Neural progenitor cell (in vitro differentiated cells): Measurements from ENCODE around the gene BCHE. TPM values are rescaled to one million over a fixed set of nuclear protein-coding genes. Genes with fewer than 3 reads are reported as not detected.

ENCODE experiments used
- DNase-seq: peaks from one replicate; pipeline ENCODE4 v3.0.0-alpha.2; 2016; ENCODE audit warnings: low spot score
- H2AFZ ChIP-seq: fragments of 200-600 bp; sonication (generic); replicated peaks from 2 replicates; pipeline ENCODE4 v1.6.1; 2016; ENCODE audit warnings: antibody characterized with exemption
- H3F3A ChIP-seq: fragments of 200-600 bp; sonication (generic); 2 replicates; pipeline ENCODE4 v1.6.1; 2016; ENCODE audit warnings: antibody characterized with exemption, low read depth
- H3K27ac ChIP-seq: fragments of 200-600 bp; sonication (generic); 2 replicates; pipeline ENCODE4 v1.5.1; 2016; ENCODE audit warnings: mild to moderate bottlenecking
- H3K27me3 ChIP-seq: fragments of 200-600 bp; sonication (generic); 2 replicates; pipeline ENCODE4 v1.6.1; 2016; ENCODE audit warnings: mild to moderate bottlenecking, moderate library complexity
- H3K36me3 ChIP-seq: fragments of 200-600 bp; sonication (generic); 2 replicates; pipeline ENCODE4 v1.5.1; 2016
- H3K4me1 ChIP-seq: fragments of 200-600 bp; sonication (generic); 2 replicates; pipeline ENCODE4 v1.6.1; 2016; ENCODE audit warnings: mixed run types
- H3K4me2 ChIP-seq: fragments of 200-600 bp; sonication (generic); 2 replicates; pipeline ENCODE4 v1.6.1; 2016
- H3K4me3 ChIP-seq: fragments of 200-600 bp; sonication (generic); 2 replicates; pipeline ENCODE4 v1.5.1; 2016
- H3K79me2 ChIP-seq: fragments of 200-600 bp; sonication (generic); 2 replicates; pipeline ENCODE4 v1.6.1; 2016; ENCODE audit warnings: low read depth
- H3K9ac ChIP-seq: fragments of 200-600 bp; sonication (generic); 2 replicates; pipeline ENCODE4 v1.6.1; 2016
- H3K9me3 ChIP-seq: fragments of 200-600 bp; sonication (generic); 2 replicates; pipeline ENCODE4 v1.5.1; 2016; ENCODE audit warnings: low read depth
- H4K20me1 ChIP-seq: fragments of 200-600 bp; sonication (generic); 2 replicates; pipeline ENCODE4 v1.6.1; 2016; ENCODE audit warnings: low read depth
- H3K27ac Mint-ChIP-seq: 3 replicates; pipeline ENCODE4 v1.8.0; 2021; ENCODE audit warnings: mixed read lengths
- H3K27me3 Mint-ChIP-seq: 2 replicates; pipeline ENCODE4 v1.8.0; 2022; ENCODE audit warnings: low read depth, mild to moderate bottlenecking, inconsistent platforms, moderate library complexity, mixed read lengths; ENCODE audit not compliant: insufficient read depth
- H3K36me3 Mint-ChIP-seq: 3 replicates; pipeline ENCODE4 v1.8.0; 2021; ENCODE audit warnings: mixed read lengths
- H3K4me1 Mint-ChIP-seq: 3 replicates; pipeline ENCODE4 v1.8.0; 2021; ENCODE audit warnings: mixed read lengths
- H3K4me3 Mint-ChIP-seq: 3 replicates; pipeline ENCODE4 v1.8.0; 2021; ENCODE audit warnings: mild to moderate bottlenecking, moderate library complexity, mixed read lengths
- H3K9me3 Mint-ChIP-seq: 3 replicates; pipeline ENCODE4 v1.8.0; 2020; ENCODE audit warnings: mixed read lengths
- EZH2 ChIP-seq: fragments of 200-600 bp; sonication (generic); IDR thresholded peaks from 2 replicates; pipeline ENCODE4 v1.6.1; 2017; ENCODE audit warnings: antibody characterized with exemption, mild to moderate bottlenecking, moderate library complexity
- EZH2phosphoT487 ChIP-seq: fragments of 200-600 bp; sonication (generic); IDR thresholded peaks from 2 replicates; pipeline ENCODE4 v1.6.1; 2017; ENCODE audit warnings: antibody characterized with exemption
- total RNA-seq: library from RNA; depleted of rRNA; stranded (reverse); fragments of >200 nt; gene quantifications from 2 replicates; pipeline ENCODE4 v1.2.3, GENCODE V29; 2015; ENCODE audit warnings: low replicate concordance
- TF ChIP-seq, protein P1 (sequence below): fragments of 200-600 bp; sonication (generic); IDR thresholded peaks from 2 replicates; pipeline ENCODE4 v1.5.1; 2017; ENCODE audit warnings: antibody characterized with exemption, mild to moderate bottlenecking

The BCHE gene
- total RNA-seq, 1 donor from 2014 or later: 15.2 TPM

DNA sequence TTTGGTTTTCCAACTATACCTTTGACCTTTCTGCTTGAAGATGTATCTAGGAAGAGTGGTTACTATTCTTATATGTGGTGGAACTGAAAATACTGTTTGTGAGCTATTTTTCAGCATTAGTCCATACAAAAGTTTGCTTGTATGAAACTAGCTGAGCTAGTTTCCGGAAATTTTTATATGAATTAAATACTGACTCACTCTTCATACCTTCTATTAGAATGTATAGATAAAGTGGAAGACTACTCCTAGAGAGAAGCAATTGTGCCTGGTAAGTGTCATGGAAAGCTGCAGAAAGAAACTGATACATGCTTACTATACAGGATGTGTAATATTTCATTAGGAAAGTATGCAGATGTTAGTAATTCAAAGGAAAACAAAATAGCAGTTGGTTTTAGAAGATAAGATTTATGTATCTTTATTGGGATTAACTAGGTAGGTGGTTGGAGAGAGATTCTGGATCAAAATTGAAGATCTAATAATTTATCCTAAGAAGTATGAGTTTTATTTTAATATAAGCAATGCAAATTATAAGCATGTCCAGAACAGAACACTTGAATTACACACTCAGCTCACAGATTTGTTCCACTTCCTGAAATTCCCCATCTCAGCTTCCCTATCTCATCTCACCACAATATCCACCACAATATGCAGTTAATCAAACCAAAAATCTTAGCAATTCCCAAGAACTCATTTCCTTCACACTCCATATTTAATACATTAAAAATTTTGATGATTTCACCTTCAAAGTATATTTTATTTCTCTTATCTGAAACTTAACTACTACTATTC is 82.8 kb downstream of the BCHE start:
- H3K27me3 ChIP-seq: no peaks in the 10 kb centered on the region
- no peaks in the 10 kb centered on the region for H3K79me2 ChIP-seq
- H3K27me3 Mint-ChIP-seq: peaks cover 2% of the 10 kb centered on the region
- DNase-seq: no peak
- no peak overlapping the region for H3K27ac ChIP-seq
- no peaks in the 10 kb centered on the region for H3K4me1 ChIP-seq
- H3K27ac Mint-ChIP-seq: no peak overlapping the region
- H3K36me3 Mint-ChIP-seq: no peaks in the 10 kb centered on the region
- H3K9me3 Mint-ChIP-seq: no peaks in the 10 kb centered on the region
- H4K20me1 ChIP-seq: no peaks in the 10 kb centered on the region
- H3K4me1 Mint-ChIP-seq: no peaks in the 10 kb centered on the region
- no peaks in the 10 kb centered on the region for H3K9me3 ChIP-seq
- no peaks in the 10 kb centered on the region for H3K36me3 ChIP-seq
- H3K4me2 ChIP-seq: no peak overlapping the region
- TF ChIP-seq EZH2 (no peak), EZH2phosphoT487 (no peak)
- TF ChIP-seq, protein P1, sequence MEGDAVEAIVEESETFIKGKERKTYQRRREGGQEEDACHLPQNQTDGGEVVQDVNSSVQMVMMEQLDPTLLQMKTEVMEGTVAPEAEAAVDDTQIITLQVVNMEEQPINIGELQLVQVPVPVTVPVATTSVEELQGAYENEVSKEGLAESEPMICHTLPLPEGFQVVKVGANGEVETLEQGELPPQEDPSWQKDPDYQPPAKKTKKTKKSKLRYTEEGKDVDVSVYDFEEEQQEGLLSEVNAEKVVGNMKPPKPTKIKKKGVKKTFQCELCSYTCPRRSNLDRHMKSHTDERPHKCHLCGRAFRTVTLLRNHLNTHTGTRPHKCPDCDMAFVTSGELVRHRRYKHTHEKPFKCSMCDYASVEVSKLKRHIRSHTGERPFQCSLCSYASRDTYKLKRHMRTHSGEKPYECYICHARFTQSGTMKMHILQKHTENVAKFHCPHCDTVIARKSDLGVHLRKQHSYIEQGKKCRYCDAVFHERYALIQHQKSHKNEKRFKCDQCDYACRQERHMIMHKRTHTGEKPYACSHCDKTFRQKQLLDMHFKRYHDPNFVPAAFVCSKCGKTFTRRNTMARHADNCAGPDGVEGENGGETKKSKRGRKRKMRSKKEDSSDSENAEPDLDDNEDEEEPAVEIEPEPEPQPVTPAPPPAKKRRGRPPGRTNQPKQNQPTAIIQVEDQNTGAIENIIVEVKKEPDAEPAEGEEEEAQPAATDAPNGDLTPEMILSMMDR: no peak
- no peak overlapping the region for H3K4me3 Mint-ChIP-seq
- H3K4me3 ChIP-seq: no peak overlapping the region
- H3K9ac ChIP-seq: no peak overlapping the region
- no peaks in the 10 kb centered on the region for H3F3A ChIP-seq
- H2AFZ ChIP-seq: no peak overlapping the region

DNA sequence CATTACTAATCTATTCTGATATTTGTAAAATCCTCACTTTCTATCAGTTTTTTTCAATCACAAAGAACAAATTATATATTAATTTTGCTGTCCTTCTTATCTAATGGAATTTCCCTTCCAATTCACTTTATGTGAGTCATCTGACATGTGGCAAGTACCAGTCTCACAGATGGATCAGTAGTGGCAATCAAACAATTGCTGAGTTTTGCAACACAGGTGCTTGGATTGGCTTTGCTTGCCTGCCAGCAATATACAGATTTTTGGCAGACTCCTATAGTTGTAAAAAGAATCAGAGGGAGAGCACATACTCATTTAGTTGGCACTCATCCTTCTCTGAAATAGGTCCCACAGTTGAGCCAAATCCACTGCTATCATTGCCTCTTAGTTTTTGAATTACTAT is 83.7 kb downstream of the BCHE start:
- Mint-ChIP-seq H3K4me1 (no peaks in the 10 kb centered on the region), H3K27me3 (peaks cover 2% of the 10 kb centered on the region), H3K36me3 (no peaks in the 10 kb centered on the region), H3K4me3 (no peak overlapping the region), H3K27ac (no peak overlapping the region), H3K9me3 (no peaks in the 10 kb centered on the region)
- TF ChIP-seq, protein P1: no peak
- TF ChIP-seq EZH2 (no peak), EZH2phosphoT487 (no peak)
- H2AFZ ChIP-seq: no peak overlapping the region
- H4K20me1 ChIP-seq: no peaks in the 10 kb centered on the region
- H3K4me2 ChIP-seq: no peak overlapping the region
- H3K79me2 ChIP-seq: no peaks in the 10 kb centered on the region
- no peak for DNase-seq
- H3K9me3 ChIP-seq: no peaks in the 10 kb centered on the region
- no peak overlapping the region for H3K9ac ChIP-seq
- no peak overlapping the region for H3K27ac ChIP-seq
- H3K4me1 ChIP-seq: no peaks in the 10 kb centered on the region
- H3K36me3 ChIP-seq: no peaks in the 10 kb centered on the region
- H3K4me3 ChIP-seq: no peak overlapping the region
- H3F3A ChIP-seq: no peaks in the 10 kb centered on the region
- no peaks in the 10 kb centered on the region for H3K27me3 ChIP-seq

DNA sequence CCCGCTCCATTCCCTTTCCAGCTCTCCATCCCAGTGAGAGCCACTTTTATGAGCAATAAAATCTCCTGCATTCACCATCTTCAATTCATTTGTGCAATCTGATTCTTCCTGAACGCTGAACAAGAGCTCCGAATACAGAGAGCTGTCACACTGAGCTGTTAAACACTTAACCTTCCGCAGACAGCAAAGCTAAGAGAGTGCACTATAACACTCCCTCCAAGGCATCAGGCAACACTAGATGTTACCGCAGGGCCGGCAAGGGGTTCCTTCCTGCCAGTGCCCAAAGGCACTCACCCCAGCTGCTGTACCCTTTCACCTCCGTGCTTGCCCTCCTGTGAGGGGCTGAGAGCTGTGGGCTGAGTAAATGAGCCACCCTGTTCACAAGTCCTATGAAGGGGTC is 85.6 kb downstream of the BCHE start:
- peaks cover 2% of the 10 kb centered on the region for H3K27me3 Mint-ChIP-seq
- Histone ChIP-seq H4K20me1 (no peaks in the 10 kb centered on the region), H3K27me3 (no peaks in the 10 kb centered on the region), H3K36me3 (no peaks in the 10 kb centered on the region), H3K27ac (no peak overlapping the region), H3K9me3 (no peaks in the 10 kb centered on the region), H3K4me1 (no peaks in the 10 kb centered on the region), H3K4me2 (no peak overlapping the region), H3K4me3 (no peak overlapping the region), H2AFZ (peak overlapping the region; percentile 76), H3K9ac (no peak overlapping the region), H3K79me2 (no peaks in the 10 kb centered on the region), H3F3A (no peaks in the 10 kb centered on the region)
- no peaks in the 10 kb centered on the region for H3K4me1 Mint-ChIP-seq
- no peak for DNase-seq
- H3K4me3 Mint-ChIP-seq: no peak overlapping the region
- H3K27ac Mint-ChIP-seq: no peak overlapping the region
- TF ChIP-seq EZH2phosphoT487 (no peak), EZH2 (no peak)
- H3K36me3 Mint-ChIP-seq: no peaks in the 10 kb centered on the region
- no peaks in the 10 kb centered on the region for H3K9me3 Mint-ChIP-seq

DNA sequence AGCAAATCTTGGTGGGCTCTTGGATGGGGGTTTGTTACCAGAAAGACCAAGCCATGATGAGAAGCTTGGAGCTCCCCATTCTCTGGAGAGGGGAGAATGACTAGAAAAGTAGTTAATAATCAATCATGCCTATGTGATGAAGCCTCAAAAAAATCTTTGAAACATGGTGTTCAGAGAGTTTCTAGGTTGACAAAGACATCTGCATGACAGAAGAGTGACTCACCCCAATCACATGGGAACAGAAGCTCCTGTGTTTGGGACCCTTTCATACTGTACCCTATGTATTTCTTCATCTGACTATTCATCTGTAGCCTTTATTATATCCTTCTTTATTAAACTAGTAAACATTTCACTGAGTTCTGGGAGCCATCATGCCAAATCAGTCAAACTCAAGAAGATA is 87.4 kb downstream of the BCHE start:
- no peaks in the 10 kb centered on the region for H3K9me3 ChIP-seq
- no peak overlapping the region for H3K27ac ChIP-seq
- no peaks in the 10 kb centered on the region for H3K9me3 Mint-ChIP-seq
- no peaks in the 10 kb centered on the region for H3K79me2 ChIP-seq
- H3F3A ChIP-seq: no peaks in the 10 kb centered on the region
- no peaks in the 10 kb centered on the region for H3K4me1 ChIP-seq
- TF ChIP-seq EZH2phosphoT487 (no peak), EZH2 (no peak)
- TF ChIP-seq, protein P1: no peak
- H3K36me3 Mint-ChIP-seq: no peaks in the 10 kb centered on the region
- DNase-seq: no peak
- H3K27ac Mint-ChIP-seq: no peak overlapping the region
- no peak overlapping the region for H3K4me3 Mint-ChIP-seq
- no peaks in the 10 kb centered on the region for H3K27me3 ChIP-seq
- no peaks in the 10 kb centered on the region for H3K36me3 ChIP-seq
- no peak overlapping the region for H3K9ac ChIP-seq
- H3K4me1 Mint-ChIP-seq: no peaks in the 10 kb centered on the region
- H3K27me3 Mint-ChIP-seq: peaks cover 2% of the 10 kb centered on the region
- H4K20me1 ChIP-seq: no peaks in the 10 kb centered on the region
- H2AFZ ChIP-seq: no peak overlapping the region
- no peak overlapping the region for H3K4me3 ChIP-seq
- H3K4me2 ChIP-seq: no peak overlapping the region
